GM21786 (cell line): ENCODE measurements around the gene EIF2A.

Source experiments
- ATAC-seq: cut with Tn5 transposase; IDR thresholded peaks from one replicate; pipeline ENCODE4 v1.9.1; 2021; ENCODE audit not compliant: unreplicated experiment

Gene EIF2A

GRCh38 chr3:150543128-150543527, 3.5 kb upstream of the EIF2A start:
- no peak for ATAC-seq

GRCh38 chr3:150543531-150543930, 3.1 kb upstream of the EIF2A start:
- ATAC-seq, result no peak

- ATAC-seq, result no peak
Measured at GRCh38 chr3:150544041-150544440, 2.5 kb upstream of the EIF2A start.

- no peak for ATAC-seq
Measured at GRCh38 chr3:150544726-150545125, 1.9 kb upstream of the EIF2A start.

GRCh38 chr3:150545419-150546225, 965 bp upstream of the EIF2A start:
- ATAC-seq, result peak; percentile 15

GRCh38 chr3:150547045-150547741, 606 bp downstream of the EIF2A start:
- no peak for ATAC-seq

GRCh38 chr3:150555859-150556436, 9.4 kb downstream of the EIF2A start:
- ATAC-seq, result no peak

- no peak for ATAC-seq
Measured at GRCh38 chr3:150556792-150557191, 10.2 kb downstream of the EIF2A start.

GRCh38 chr3:150557725-150558124, 11.1 kb downstream of the EIF2A start:
- ATAC-seq, result no peak

GRCh38 chr3:150564243-150564642, 17.7 kb downstream of the EIF2A start:
- no peak for ATAC-seq

- ATAC-seq, result no peak
Measured at GRCh38 chr3:150567328-150567727, 20.7 kb downstream of the EIF2A start.

- no peak for ATAC-seq
Measured at GRCh38 chr3:150577855-150578254, 31.3 kb downstream of the EIF2A start.

- no peak for ATAC-seq
Measured at GRCh38 chr3:150581174-150581573, 34.6 kb downstream of the EIF2A start.

GRCh38 chr3:150582620-150583019, 36.0 kb downstream of the EIF2A start:
- peak; percentile 74 for ATAC-seq

GRCh38 chr3:150583028-150583427, 36.4 kb downstream of the EIF2A start:
- ATAC-seq, result peak; percentile 61

GRCh38 chr3:150588027-150588830, 41.6 kb downstream of the EIF2A start:
- ATAC-seq, result no peak

GRCh38 chr3:150589759-150590158, 43.2 kb downstream of the EIF2A start:
- no peak for ATAC-seq

GRCh38 chr3:150594150-150594549, 47.6 kb downstream of the EIF2A start:
- ATAC-seq, result no peak

GRCh38 chr3:150597646-150598045, 51.1 kb downstream of the EIF2A start:
- ATAC-seq, result no peak

GRCh38 chr3:150599611-150600297, 53.2 kb downstream of the EIF2A start:
- ATAC-seq, result peak; percentile 35
